Dendritic cell treated with granulocyte-macrophage colony-stimulating factor and Interleukin-4, amounts not matched to agents 40 ng/mL and 50 ng/mL, for 4 days (primary cell): ENCODE measurements around the gene PHLDA1.
"Not testable (repeated sequence)": the region's sequence is repeated elsewhere in the genome, so short reads cannot be mapped to it uniquely, and the experiment has no call there.

Source experiments
- H3K27ac Mint-ChIP-seq: one replicate; pipeline ENCODE4 v1.8.0; 2022; ENCODE audit warnings: mild to moderate bottlenecking, mixed read lengths
- H3K27me3 Mint-ChIP-seq: one replicate; pipeline ENCODE4 v1.8.0; 2022; ENCODE audit warnings: mild to moderate bottlenecking, mixed read lengths
- H3K36me3 Mint-ChIP-seq: one replicate; pipeline ENCODE4 v1.8.0; 2022; ENCODE audit warnings: low read depth, mixed read lengths
- H3K4me1 Mint-ChIP-seq: one replicate; pipeline ENCODE4 v1.8.0; 2022; ENCODE audit warnings: low read depth, mixed read lengths
- H3K4me3 Mint-ChIP-seq: one replicate; pipeline ENCODE4 v1.8.0; 2022; ENCODE audit warnings: mild to moderate bottlenecking, moderate library complexity, mixed read lengths
- H3K9me3 Mint-ChIP-seq: one replicate; pipeline ENCODE4 v1.8.0; 2022; ENCODE audit warnings: mixed read lengths
- intact Hi-C: fragments of 100-400 bp; cut with micrococcal nuclease; formaldehyde crosslinking; loops from one replicate; pipeline ENCODE4 v1.15.0; 2022

Gene PHLDA1

GRCh38 chr12:75998292-75999063 lies 33.1 kb downstream of the PHLDA1 start:
- Mint-ChIP-seq H3K27ac (no peak overlapping the region), H3K36me3 (no peaks in the 10 kb centered on the region), H3K4me3 (no peak overlapping the region), H3K4me1 (no peaks in the 10 kb centered on the region), H3K9me3 (no peaks in the 10 kb centered on the region), H3K27me3 (no peaks in the 10 kb centered on the region)
- intact Hi-C loops, result no loop called here

- H3K27me3 Mint-ChIP-seq, result peaks cover 3% of the 10 kb centered on the region
- intact Hi-C loops, result no loop called here
- no peaks in the 10 kb centered on the region for H3K36me3 Mint-ChIP-seq
- H3K27ac Mint-ChIP-seq, result no peak overlapping the region
- no peaks in the 10 kb centered on the region for H3K9me3 Mint-ChIP-seq
- no peak overlapping the region for H3K4me3 Mint-ChIP-seq
- H3K4me1 Mint-ChIP-seq, result no peaks in the 10 kb centered on the region
Measured at GRCh38 chr12:75997658-75998057, 33.9 kb downstream of the PHLDA1 start.

GRCh38 chr12:75996861-75997447 lies 34.6 kb downstream of the PHLDA1 start:
- Mint-ChIP-seq H3K36me3 (no peaks in the 10 kb centered on the region), H3K27ac (no peak overlapping the region), H3K4me1 (no peaks in the 10 kb centered on the region), H3K9me3 (no peaks in the 10 kb centered on the region), H3K27me3 (peaks cover 3% of the 10 kb centered on the region), H3K4me3 (no peak overlapping the region)
- intact Hi-C loops, result no loop called here

GRCh38 chr12:75995691-75996090 lies 35.9 kb downstream of the PHLDA1 start:
- H3K4me3 Mint-ChIP-seq, result no peak overlapping the region
- H3K9me3 Mint-ChIP-seq, result no peaks in the 10 kb centered on the region
- no peaks in the 10 kb centered on the region for H3K4me1 Mint-ChIP-seq
- intact Hi-C loops, result no loop called here
- no peak overlapping the region for H3K27ac Mint-ChIP-seq
- H3K36me3 Mint-ChIP-seq, result no peaks in the 10 kb centered on the region
- H3K27me3 Mint-ChIP-seq, result peaks cover 5% of the 10 kb centered on the region

- intact Hi-C loops, result no loop called here
- no peak overlapping the region for H3K4me3 Mint-ChIP-seq
- no peaks in the 10 kb centered on the region for H3K36me3 Mint-ChIP-seq
- peaks cover 15% of the 10 kb centered on the region for H3K27me3 Mint-ChIP-seq
- H3K4me1 Mint-ChIP-seq, result no peaks in the 10 kb centered on the region
- peaks cover under 1% of the 10 kb centered on the region for H3K9me3 Mint-ChIP-seq
- H3K27ac Mint-ChIP-seq, result no peak overlapping the region
Measured at GRCh38 chr12:75994069-75994740, 37.4 kb downstream of the PHLDA1 start.

- no peaks in the 10 kb centered on the region for H3K36me3 Mint-ChIP-seq
- H3K27me3 Mint-ChIP-seq, result peaks cover 25% of the 10 kb centered on the region
- H3K9me3 Mint-ChIP-seq, result peaks cover 15% of the 10 kb centered on the region
- H3K27ac Mint-ChIP-seq, result no peak overlapping the region
- no peaks in the 10 kb centered on the region for H3K4me1 Mint-ChIP-seq
- H3K4me3 Mint-ChIP-seq, result no peak overlapping the region
- intact Hi-C loops, result no loop called here
Measured at GRCh38 chr12:75991753-75992152, 39.8 kb downstream of the PHLDA1 start.

- H3K4me3 Mint-ChIP-seq, result no peak overlapping the region
- H3K27ac Mint-ChIP-seq, result no peak overlapping the region
- H3K9me3 Mint-ChIP-seq, result peaks cover 15% of the 10 kb centered on the region
- no peaks in the 10 kb centered on the region for H3K36me3 Mint-ChIP-seq
- peaks cover 25% of the 10 kb centered on the region for H3K27me3 Mint-ChIP-seq
- H3K4me1 Mint-ChIP-seq, result no peaks in the 10 kb centered on the region
- intact Hi-C loops, result no loop called here
Measured at GRCh38 chr12:75990189-75990912, 41.2 kb downstream of the PHLDA1 start.

- Mint-ChIP-seq H3K4me1 (peaks cover 19% of the 10 kb centered on the region), H3K9me3 (peaks cover 15% of the 10 kb centered on the region), H3K27me3 (peaks cover 31% of the 10 kb centered on the region)
- intact Hi-C loops, H3K36me3 Mint-ChIP-seq, H3K4me3 Mint-ChIP-seq, H3K27ac Mint-ChIP-seq: not testable (repeated sequence)
Measured at GRCh38 chr12:75987709-75988108, 43.9 kb downstream of the PHLDA1 start.

- no peak overlapping the region for H3K4me3 Mint-ChIP-seq
- peaks cover 28% of the 10 kb centered on the region for H3K27me3 Mint-ChIP-seq
- intact Hi-C loops, result no loop called here
- H3K36me3 Mint-ChIP-seq, result no peaks in the 10 kb centered on the region
- H3K27ac Mint-ChIP-seq, result no peak overlapping the region
- peaks cover 29% of the 10 kb centered on the region for H3K4me1 Mint-ChIP-seq
- H3K9me3 Mint-ChIP-seq, result peaks cover 15% of the 10 kb centered on the region
Measured at GRCh38 chr12:75986001-75986746, 45.4 kb downstream of the PHLDA1 start.

GRCh38 chr12:75985566-75985965 lies 46.0 kb downstream of the PHLDA1 start:
- peaks cover 35% of the 10 kb centered on the region for H3K4me1 Mint-ChIP-seq
- no peak overlapping the region for H3K4me3 Mint-ChIP-seq
- H3K27ac Mint-ChIP-seq, result no peak overlapping the region
- intact Hi-C loops, result no loop called here
- H3K36me3 Mint-ChIP-seq, result no peaks in the 10 kb centered on the region
- peaks cover 27% of the 10 kb centered on the region for H3K27me3 Mint-ChIP-seq
- H3K9me3 Mint-ChIP-seq, result peaks cover 15% of the 10 kb centered on the region

- Mint-ChIP-seq H3K27me3 (peaks cover 22% of the 10 kb centered on the region), H3K27ac (no peak overlapping the region), H3K4me3 (no peak overlapping the region), H3K9me3 (peaks cover 15% of the 10 kb centered on the region), H3K4me1 (peaks cover 35% of the 10 kb centered on the region), H3K36me3 (no peaks in the 10 kb centered on the region)
- intact Hi-C loops, result no loop called here
Measured at GRCh38 chr12:75984577-75985182, 46.9 kb downstream of the PHLDA1 start.

GRCh38 chr12:75983851-75984250 lies 47.7 kb downstream of the PHLDA1 start:
- H3K27ac Mint-ChIP-seq, H3K36me3 Mint-ChIP-seq, intact Hi-C loops, H3K4me3 Mint-ChIP-seq: not testable (repeated sequence)
- Mint-ChIP-seq H3K9me3 (peaks cover 11% of the 10 kb centered on the region), H3K27me3 (peaks cover 14% of the 10 kb centered on the region), H3K4me1 (peaks cover 41% of the 10 kb centered on the region)

GRCh38 chr12:75982979-75983660 lies 48.5 kb downstream of the PHLDA1 start:
- H3K4me3 Mint-ChIP-seq, result no peak overlapping the region
- no peaks in the 10 kb centered on the region for H3K36me3 Mint-ChIP-seq
- intact Hi-C loops, result no loop called here
- peaks cover 9% of the 10 kb centered on the region for H3K27me3 Mint-ChIP-seq
- H3K4me1 Mint-ChIP-seq, result peaks cover 48% of the 10 kb centered on the region
- H3K27ac Mint-ChIP-seq, result no peak overlapping the region
- peaks cover 4% of the 10 kb centered on the region for H3K9me3 Mint-ChIP-seq
